Measurements from ENCODE around the gene RYR3.

Gene RYR3

DNA sequence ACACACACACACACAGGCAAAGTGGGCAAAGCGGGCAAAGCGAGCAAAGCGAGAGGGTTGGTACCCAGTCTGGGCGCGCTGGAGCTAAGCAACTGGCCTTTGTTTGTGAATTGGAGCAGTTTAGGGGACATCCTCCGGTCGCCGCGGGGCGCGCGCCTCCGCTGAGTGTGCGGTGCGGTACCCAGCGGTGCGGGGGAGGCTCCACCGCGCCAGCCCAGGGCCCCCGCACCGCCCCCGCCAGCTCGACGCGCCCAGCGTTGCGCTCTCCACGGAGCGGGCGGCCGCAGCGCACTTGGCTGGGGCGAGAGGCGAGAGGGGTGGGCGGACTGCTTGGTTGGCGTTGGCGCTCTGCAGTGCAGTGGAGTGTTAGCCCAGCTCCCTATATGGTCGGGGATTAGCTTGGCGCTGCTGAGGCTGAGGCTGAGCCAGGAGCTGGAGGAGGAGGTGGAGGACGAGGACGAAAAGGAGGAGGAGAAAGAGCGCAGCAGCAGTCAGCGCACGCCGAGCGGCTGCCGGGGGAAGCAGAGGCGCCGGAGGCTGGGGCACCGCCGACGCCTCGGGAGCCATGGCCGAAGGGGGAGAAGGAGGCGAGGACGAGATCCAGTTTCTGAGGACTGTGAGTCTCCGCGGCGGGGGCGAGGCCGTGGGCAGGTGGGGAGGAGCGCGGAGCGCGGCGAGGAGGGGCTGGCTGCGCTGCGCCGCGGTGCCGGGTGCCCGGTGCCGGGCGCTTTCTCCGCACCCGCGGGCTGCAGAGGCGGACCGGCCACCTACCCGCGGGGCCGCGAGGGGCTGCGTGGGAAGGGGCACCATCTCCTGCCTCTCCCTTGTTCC, at the start of gene RYR3:
RYR3 (plus strand) TSS at position 487 of the 831 bp plus-strand sequence; CDS start at position 566, 79 bp downstream.
- no peak within 1 kb of the TSS for H3K27ac ChIP-seq (ENCODE audit: low read length)
- H3K4me1 ChIP-seq (ENCODE audit: control insufficient read depth in 1 of 2, insufficient read depth in 2 of 2, low read length in 2 of 2), result peaks cover 0 to 25% of the 10 kb centered on the region in 2 donors

DNA sequence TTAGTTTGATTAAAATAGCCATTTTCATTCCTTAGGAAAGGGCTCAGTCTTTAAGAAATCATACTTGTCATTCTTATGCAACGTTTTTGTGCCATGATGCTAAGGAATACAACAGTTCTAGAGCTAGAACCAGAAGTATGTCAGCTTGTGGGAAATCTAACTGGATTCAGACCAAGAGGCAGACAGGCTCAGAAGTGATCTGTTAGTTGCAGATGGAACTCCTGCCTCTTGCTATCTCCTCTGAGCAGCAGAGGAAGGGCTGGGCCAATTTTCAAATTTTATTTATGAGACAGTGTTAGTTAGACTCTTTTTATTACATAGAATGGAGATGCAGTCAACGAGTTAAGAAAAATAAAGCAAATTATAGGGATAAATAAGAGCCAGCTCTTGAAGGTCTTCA, 48.5 kb upstream of the RYR3 start:
- no peak overlapping the region for H3K27ac ChIP-seq (ENCODE audit: low read length)
- H3K4me3 ChIP-seq (ENCODE audit: low read depth in 1 of 2, low read length in 2 of 2), result no peak overlapping the region
- H3K4me1 ChIP-seq (ENCODE audit: control insufficient read depth in 1 of 2, insufficient read depth in 2 of 2, low read length in 2 of 2), result no peaks in the 10 kb centered on the region
- H3K27me3 ChIP-seq (ENCODE audit: low read depth, low read length), result no peaks in the 10 kb centered on the region
- no peaks in the 10 kb centered on the region for H3K36me3 ChIP-seq (ENCODE audit: control insufficient read depth in 1 of 2, insufficient read depth in 2 of 2, low read length in 2 of 2)
- no peaks in the 10 kb centered on the region for H3K9me3 ChIP-seq (ENCODE audit: control insufficient read depth in 1 of 2, low read length in 2 of 2)

More for the DNA sequence above, at the start of gene RYR3:
- Histone ChIP-seq H3K36me3 (ENCODE audit: control insufficient read depth in 1 of 2, insufficient read depth in 2 of 2, low read length in 2 of 2) (no peaks in the 10 kb centered on the region), H3K27me3 (ENCODE audit: low read depth, low read length) (peaks cover 6% of the 10 kb centered on the region), H3K9me3 (ENCODE audit: control insufficient read depth in 1 of 2, low read length in 2 of 2) (no peaks in the 10 kb centered on the region), H3K4me3 (ENCODE audit: low read depth in 1 of 2, low read length in 2 of 2) (peak within 1 kb of the TSS; percentile 35 to 77)

GRCh38 chr15:33277689-33278088, 33.1 kb upstream of the RYR3 start:
- Histone ChIP-seq H3K4me3 (ENCODE audit: low read depth in 1 of 2, low read length in 2 of 2) (no peak overlapping the region), H3K27me3 (ENCODE audit: low read depth, low read length) (no peaks in the 10 kb centered on the region), H3K9me3 (ENCODE audit: control insufficient read depth in 1 of 2, low read length in 2 of 2) (no peaks in the 10 kb centered on the region), H3K27ac (ENCODE audit: low read length) (no peak overlapping the region), H3K36me3 (ENCODE audit: control insufficient read depth in 1 of 2, insufficient read depth in 2 of 2, low read length in 2 of 2) (no peaks in the 10 kb centered on the region), H3K4me1 (ENCODE audit: control insufficient read depth in 1 of 2, insufficient read depth in 2 of 2, low read length in 2 of 2) (no peaks in the 10 kb centered on the region)

DNA sequence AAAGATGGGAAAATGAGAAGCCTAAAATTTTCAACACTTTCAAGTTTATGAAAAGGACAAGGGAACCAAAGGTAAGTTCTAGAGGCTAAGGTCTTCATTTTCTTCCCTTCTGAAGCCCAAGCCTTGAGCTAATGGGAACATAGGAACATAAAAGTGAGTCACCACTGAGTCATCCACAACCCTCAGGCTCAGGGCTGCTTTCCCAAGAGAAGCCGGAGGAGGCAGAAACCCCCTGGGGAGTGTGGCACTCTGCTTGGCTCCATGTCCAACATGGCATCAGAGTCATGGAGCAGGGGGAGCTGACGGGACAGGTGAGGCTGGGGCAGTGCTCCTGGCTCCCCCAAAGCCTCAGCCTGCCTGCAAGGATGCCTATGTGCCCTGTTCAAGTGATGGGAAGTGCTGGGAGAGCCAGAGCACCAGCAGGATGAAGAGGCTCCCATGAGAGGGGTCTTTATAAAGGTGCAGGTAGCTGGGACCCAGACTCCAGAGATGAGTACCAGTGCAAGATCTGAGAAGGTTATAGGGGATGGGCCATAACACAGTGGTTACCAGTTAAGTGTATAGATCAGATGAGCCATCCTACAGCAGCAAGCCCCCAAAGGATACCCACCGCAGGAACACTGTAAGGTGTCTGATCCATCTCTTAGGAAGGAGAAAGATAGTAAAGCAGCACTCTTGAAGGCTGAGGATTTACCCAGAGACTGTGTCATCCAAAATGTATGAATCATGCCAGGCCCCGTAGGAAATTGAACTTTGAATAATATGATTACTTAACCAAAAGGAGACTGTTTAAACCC, 31.8 kb upstream of the RYR3 start:
- no peaks in the 10 kb centered on the region for H3K27me3 ChIP-seq (ENCODE audit: low read depth, low read length)
- no peaks in the 10 kb centered on the region for H3K4me1 ChIP-seq (ENCODE audit: control insufficient read depth in 1 of 2, insufficient read depth in 2 of 2, low read length in 2 of 2)
- H3K4me3 ChIP-seq (ENCODE audit: low read depth in 1 of 2, low read length in 2 of 2), result no peak overlapping the region
- H3K36me3 ChIP-seq (ENCODE audit: control insufficient read depth in 1 of 2, insufficient read depth in 2 of 2, low read length in 2 of 2), result no peaks in the 10 kb centered on the region
- no peak overlapping the region for H3K27ac ChIP-seq (ENCODE audit: low read length)
- no peaks in the 10 kb centered on the region for H3K9me3 ChIP-seq (ENCODE audit: control insufficient read depth in 1 of 2, low read length in 2 of 2)

DNA sequence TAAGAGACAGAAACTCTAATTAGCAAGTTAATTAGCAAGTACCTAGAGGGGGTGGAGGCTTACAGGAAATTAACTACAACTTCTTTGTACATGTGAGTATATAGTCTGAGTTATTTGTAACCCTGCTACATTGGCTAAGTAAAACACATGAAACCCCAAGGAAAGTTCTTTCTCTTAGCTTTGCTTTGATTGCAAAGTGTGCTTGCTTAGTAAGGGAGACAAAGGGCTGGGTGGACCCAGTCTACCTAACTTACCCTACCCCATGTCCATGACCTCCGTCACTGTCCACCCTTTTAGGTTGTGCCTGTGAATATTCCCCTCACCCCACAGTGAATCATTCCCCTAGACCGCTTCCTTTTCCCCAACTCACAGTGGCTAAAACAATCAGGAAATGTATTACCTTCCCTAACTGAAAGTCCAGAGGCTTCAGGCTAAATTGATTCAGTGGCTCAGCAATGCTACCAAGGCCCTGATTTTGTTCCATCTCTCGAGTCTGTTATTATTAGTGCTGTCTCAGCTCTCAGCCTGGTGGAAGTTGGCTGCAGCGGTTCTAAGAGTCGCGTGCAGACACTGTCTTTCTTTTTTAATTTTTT, 31.1 kb upstream of the RYR3 start:
- Histone ChIP-seq H3K27me3 (ENCODE audit: low read depth, low read length) (no peaks in the 10 kb centered on the region), H3K9me3 (ENCODE audit: control insufficient read depth in 1 of 2, low read length in 2 of 2) (no peaks in the 10 kb centered on the region)

GRCh38 chr15:33282226-33283020, 28.3 kb upstream of the RYR3 start:
- Histone ChIP-seq H3K27ac (ENCODE audit: low read length) (no peak overlapping the region), H3K9me3 (ENCODE audit: control insufficient read depth in 1 of 2, low read length in 2 of 2) (no peaks in the 10 kb centered on the region)

More for the DNA sequence above, 31.1 kb upstream of the RYR3 start:
- Histone ChIP-seq H3K4me1 (ENCODE audit: control insufficient read depth in 1 of 2, insufficient read depth in 2 of 2, low read length in 2 of 2) (no peaks in the 10 kb centered on the region), H3K4me3 (ENCODE audit: low read depth in 1 of 2, low read length in 2 of 2) (no peak overlapping the region), H3K36me3 (ENCODE audit: control insufficient read depth in 1 of 2, insufficient read depth in 2 of 2, low read length in 2 of 2) (no peaks in the 10 kb centered on the region), H3K27ac (ENCODE audit: low read length) (no peak overlapping the region)

GRCh38 chr15:33283576-33283975, 27.2 kb upstream of the RYR3 start:
- Histone ChIP-seq H3K36me3 (ENCODE audit: control insufficient read depth in 1 of 2, insufficient read depth in 2 of 2, low read length in 2 of 2) (no peaks in the 10 kb centered on the region), H3K4me1 (ENCODE audit: control insufficient read depth in 1 of 2, insufficient read depth in 2 of 2, low read length in 2 of 2) (no peaks in the 10 kb centered on the region), H3K27me3 (ENCODE audit: low read depth, low read length) (no peaks in the 10 kb centered on the region), H3K9me3 (ENCODE audit: control insufficient read depth in 1 of 2, low read length in 2 of 2) (no peaks in the 10 kb centered on the region), H3K4me3 (ENCODE audit: low read depth in 1 of 2, low read length in 2 of 2) (no peak overlapping the region), H3K27ac (ENCODE audit: low read length) (no peak overlapping the region)

More at GRCh38 chr15:33282226-33283020, 28.3 kb upstream of the RYR3 start:
- no peaks in the 10 kb centered on the region for H3K4me1 ChIP-seq (ENCODE audit: control insufficient read depth in 1 of 2, insufficient read depth in 2 of 2, low read length in 2 of 2)
- no peak overlapping the region for H3K4me3 ChIP-seq (ENCODE audit: low read depth in 1 of 2, low read length in 2 of 2)
- no peaks in the 10 kb centered on the region for H3K36me3 ChIP-seq (ENCODE audit: control insufficient read depth in 1 of 2, insufficient read depth in 2 of 2, low read length in 2 of 2)
- H3K27me3 ChIP-seq (ENCODE audit: low read depth, low read length), result no peaks in the 10 kb centered on the region

DNA sequence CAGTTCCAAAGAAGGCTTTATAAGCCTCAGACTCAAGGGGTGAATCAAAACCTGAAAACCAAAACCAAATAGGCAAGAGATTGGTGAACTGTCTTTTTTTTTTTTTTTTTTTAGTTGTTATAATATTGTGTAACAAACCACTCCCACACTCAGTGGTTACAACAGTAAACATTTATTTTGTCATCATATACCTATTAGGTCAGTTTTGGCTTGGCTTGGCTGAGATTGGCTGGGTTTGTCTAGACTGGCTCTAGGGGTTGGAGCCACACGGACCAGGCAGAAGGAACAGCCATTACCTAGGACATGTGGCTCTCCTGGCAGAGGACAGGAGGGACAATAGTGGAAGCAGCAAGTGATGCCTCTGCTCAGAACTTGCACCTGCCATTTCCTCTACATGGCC, 26.4 kb upstream of the RYR3 start:
- Histone ChIP-seq H3K9me3 (ENCODE audit: control insufficient read depth in 1 of 2, low read length in 2 of 2) (no peaks in the 10 kb centered on the region), H3K4me3 (ENCODE audit: low read depth in 1 of 2, low read length in 2 of 2) (no peak overlapping the region), H3K4me1 (ENCODE audit: control insufficient read depth in 1 of 2, insufficient read depth in 2 of 2, low read length in 2 of 2) (no peaks in the 10 kb centered on the region), H3K27ac (ENCODE audit: low read length) (no peak overlapping the region), H3K27me3 (ENCODE audit: low read depth, low read length) (no peaks in the 10 kb centered on the region), H3K36me3 (ENCODE audit: control insufficient read depth in 1 of 2, insufficient read depth in 2 of 2, low read length in 2 of 2) (no peaks in the 10 kb centered on the region)

DNA sequence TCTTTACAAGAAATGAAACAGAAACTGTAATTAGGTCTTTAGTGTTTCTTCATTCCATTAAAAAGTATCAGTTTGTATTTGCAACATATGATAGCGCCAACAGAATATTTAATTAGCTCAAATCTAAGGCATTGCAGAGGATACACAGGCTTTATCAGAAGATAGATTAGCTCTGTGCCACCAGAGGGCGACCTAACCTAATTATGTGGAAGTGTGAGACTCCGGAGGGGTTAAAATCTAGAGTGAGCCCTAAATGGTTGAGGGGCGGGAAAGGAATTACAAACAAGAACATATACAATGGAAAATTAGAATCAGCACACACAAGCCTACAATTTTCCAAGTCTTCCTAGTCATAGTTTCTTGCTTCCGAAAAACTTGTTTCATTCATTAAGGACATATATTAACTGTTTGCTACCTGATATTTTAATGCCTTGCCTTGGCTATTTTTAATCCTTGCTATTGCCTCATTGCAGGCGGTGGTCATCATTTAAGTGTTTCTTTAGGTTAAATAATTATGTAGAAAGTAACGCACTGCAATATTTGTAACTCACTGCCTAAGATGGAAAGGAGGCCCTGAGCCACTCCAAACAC, 18.0 kb upstream of the RYR3 start:
- no peaks in the 10 kb centered on the region for H3K36me3 ChIP-seq (ENCODE audit: control insufficient read depth in 1 of 2, insufficient read depth in 2 of 2, low read length in 2 of 2)
- no peak overlapping the region for H3K4me3 ChIP-seq (ENCODE audit: low read depth in 1 of 2, low read length in 2 of 2)
- no peak overlapping the region for H3K27ac ChIP-seq (ENCODE audit: low read length)
- no peaks in the 10 kb centered on the region for H3K4me1 ChIP-seq (ENCODE audit: control insufficient read depth in 1 of 2, insufficient read depth in 2 of 2, low read length in 2 of 2)
- H3K27me3 ChIP-seq (ENCODE audit: low read depth, low read length), result no peaks in the 10 kb centered on the region
- no peaks in the 10 kb centered on the region for H3K9me3 ChIP-seq (ENCODE audit: control insufficient read depth in 1 of 2, low read length in 2 of 2)

GRCh38 chr15:33293713-33294334, 16.9 kb upstream of the RYR3 start:
- H3K4me3 ChIP-seq (ENCODE audit: low read depth in 1 of 2, low read length in 2 of 2), result no peak overlapping the region
- H3K36me3 ChIP-seq (ENCODE audit: control insufficient read depth in 1 of 2, insufficient read depth in 2 of 2, low read length in 2 of 2), result no peaks in the 10 kb centered on the region
- no peaks in the 10 kb centered on the region for H3K9me3 ChIP-seq (ENCODE audit: control insufficient read depth in 1 of 2, low read length in 2 of 2)
- no peaks in the 10 kb centered on the region for H3K27me3 ChIP-seq (ENCODE audit: low read depth, low read length)
- H3K4me1 ChIP-seq (ENCODE audit: control insufficient read depth in 1 of 2, insufficient read depth in 2 of 2, low read length in 2 of 2), result no peaks in the 10 kb centered on the region
- H3K27ac ChIP-seq (ENCODE audit: low read length), result no peak overlapping the region

All from muscle layer of duodenum (tissue), 2 donors.